K562 (cell line): Measurements from ENCODE around the gene SRBD1. TPM values are rescaled to one million over a fixed set of nuclear protein-coding genes. Genes with fewer than 3 reads are reported as not detected.

ENCODE experiments used
- BCL6 ChIP-seq: fragments of 250-450 bp; sonication (Bioruptor Pico); IDR thresholded peaks from 2 replicates; pipeline ENCODE4 v1.4.0; 2020
- CTCF ChIP-seq, 3 experiments: IDR thresholded peaks in 2 of 3; conservative IDR thresholded peaks in 1 of 3; 2 replicates each; pipeline ENCODE4 v1.5.1; 2011 to 2012; ENCODE audit warnings: low read length in 3 of 3, mild to moderate bottlenecking in 3 of 3, control low read depth in 2 of 3, improper control_type of control experiment in 1 of 3, inconsistent platforms in 1 of 3, low read depth in 1 of 3, mixed read lengths in 1 of 3, moderate library complexity in 1 of 3; ENCODE audit not compliant: insufficient read depth in 2 of 3
- DACH1 ChIP-seq: fragments of 450-650 bp; IDR thresholded peaks from 2 replicates; pipeline ENCODE4 v1.6.1; 2018; ENCODE audit not compliant: partially characterized antibody
- ELF2 ChIP-seq: fragments of 250-450 bp; sonication (Bioruptor Pico); IDR thresholded peaks from 2 replicates; pipeline ENCODE4 v1.5.0; 2021; ENCODE audit warnings: mild to moderate bottlenecking
- ETV1 ChIP-seq: fragments of 450-650 bp; conservative IDR thresholded peaks from 2 replicates; pipeline ENCODE4 v1.6.1; 2016; ENCODE audit warnings: missing genetic modification characterization, control low read depth, low read depth, missing compliant biosample characterization
- NFRKB ChIP-seq: fragments of 450-650 bp; IDR thresholded peaks from 2 replicates; pipeline ENCODE4 v1.6.1; 2016; ENCODE audit warnings: low read depth
- POLR2A ChIP-seq: fragments of 450-650 bp; conservative IDR thresholded peaks from 2 replicates; pipeline ENCODE4 v1.6.1; 2016
- POLR3G ChIP-seq: IDR thresholded peaks from 2 replicates; pipeline ENCODE4 v1.6.1; 2011; ENCODE audit not compliant: insufficient read length, insufficient replicate concordance; ENCODE audit errors: extremely low read depth
- polyA plus RNA-seq, 8 experiments: library from polyadenylated mRNA; depleted of rRNA in 4 of 8; stranded (reverse) in 5 of 8; unstranded in 3 of 8; fragments of >200 nt; fragmentation: Nextera tagmentation in 2 of 8; fragmentation: Illumina TruSeq in 1 of 8; extraction: Ambion mirVana in 2 of 8; extraction: Trizol in 1 of 8; gene quantifications; 2 replicates each; pipeline versions ENCODE4 v1.2.1 to v1.2.3, GENCODE V29; 2011 to 2014; ENCODE audit warnings: inconsistent platforms in 1 of 8, missing spikeins in 1 of 8
- total RNA-seq, 7 experiments: library from RNA; depleted of rRNA in 6 of 7; stranded (reverse); fragments of >200 nt in 6 of 7; fragmentation: Illumina TruSeq in 2 of 7; extraction: Trizol in 2 of 7; gene quantifications; 2 replicates each; pipeline versions ENCODE4 v1.2.1 to v1.2.3, GENCODE V29; 2011 to 2021; ENCODE audit warnings: low replicate concordance in 1 of 7
- TF ChIP-seq, protein P1 (sequence below), 2 experiments: fragments of 450-650 bp; IDR thresholded peaks; 2 replicates each; pipeline ENCODE4 v1.6.1; 2016; ENCODE audit warnings: mild to moderate bottlenecking in 2 of 2, borderline replicate concordance in 1 of 2, low read depth in 1 of 2, moderate library complexity in 1 of 2
- TF ChIP-seq, protein P2 (sequence below), 2 experiments: fragments of 250-450 bp in 1 of 2; fragments of 450-650 bp in 1 of 2; sonication (Bioruptor Pico) in 1 of 2; IDR thresholded peaks; 2 replicates each; pipeline versions ENCODE4 v1.6.1 to v1.8.0; 2016 to 2021; ENCODE audit warnings: mild to moderate bottlenecking in 2 of 2, moderate library complexity in 2 of 2, missing compliant biosample characterization in 1 of 2, missing genetic modification characterization in 1 of 2

SRBD1 gene
- total and polyA plus RNA-seq, 9 of the 15 experiments (the other 6 are each of a cell fraction or from before 2014, with no cell fraction given): 6.9 to 23.2 (median 14.7) TPM

- TF ChIP-seq, protein P1, sequence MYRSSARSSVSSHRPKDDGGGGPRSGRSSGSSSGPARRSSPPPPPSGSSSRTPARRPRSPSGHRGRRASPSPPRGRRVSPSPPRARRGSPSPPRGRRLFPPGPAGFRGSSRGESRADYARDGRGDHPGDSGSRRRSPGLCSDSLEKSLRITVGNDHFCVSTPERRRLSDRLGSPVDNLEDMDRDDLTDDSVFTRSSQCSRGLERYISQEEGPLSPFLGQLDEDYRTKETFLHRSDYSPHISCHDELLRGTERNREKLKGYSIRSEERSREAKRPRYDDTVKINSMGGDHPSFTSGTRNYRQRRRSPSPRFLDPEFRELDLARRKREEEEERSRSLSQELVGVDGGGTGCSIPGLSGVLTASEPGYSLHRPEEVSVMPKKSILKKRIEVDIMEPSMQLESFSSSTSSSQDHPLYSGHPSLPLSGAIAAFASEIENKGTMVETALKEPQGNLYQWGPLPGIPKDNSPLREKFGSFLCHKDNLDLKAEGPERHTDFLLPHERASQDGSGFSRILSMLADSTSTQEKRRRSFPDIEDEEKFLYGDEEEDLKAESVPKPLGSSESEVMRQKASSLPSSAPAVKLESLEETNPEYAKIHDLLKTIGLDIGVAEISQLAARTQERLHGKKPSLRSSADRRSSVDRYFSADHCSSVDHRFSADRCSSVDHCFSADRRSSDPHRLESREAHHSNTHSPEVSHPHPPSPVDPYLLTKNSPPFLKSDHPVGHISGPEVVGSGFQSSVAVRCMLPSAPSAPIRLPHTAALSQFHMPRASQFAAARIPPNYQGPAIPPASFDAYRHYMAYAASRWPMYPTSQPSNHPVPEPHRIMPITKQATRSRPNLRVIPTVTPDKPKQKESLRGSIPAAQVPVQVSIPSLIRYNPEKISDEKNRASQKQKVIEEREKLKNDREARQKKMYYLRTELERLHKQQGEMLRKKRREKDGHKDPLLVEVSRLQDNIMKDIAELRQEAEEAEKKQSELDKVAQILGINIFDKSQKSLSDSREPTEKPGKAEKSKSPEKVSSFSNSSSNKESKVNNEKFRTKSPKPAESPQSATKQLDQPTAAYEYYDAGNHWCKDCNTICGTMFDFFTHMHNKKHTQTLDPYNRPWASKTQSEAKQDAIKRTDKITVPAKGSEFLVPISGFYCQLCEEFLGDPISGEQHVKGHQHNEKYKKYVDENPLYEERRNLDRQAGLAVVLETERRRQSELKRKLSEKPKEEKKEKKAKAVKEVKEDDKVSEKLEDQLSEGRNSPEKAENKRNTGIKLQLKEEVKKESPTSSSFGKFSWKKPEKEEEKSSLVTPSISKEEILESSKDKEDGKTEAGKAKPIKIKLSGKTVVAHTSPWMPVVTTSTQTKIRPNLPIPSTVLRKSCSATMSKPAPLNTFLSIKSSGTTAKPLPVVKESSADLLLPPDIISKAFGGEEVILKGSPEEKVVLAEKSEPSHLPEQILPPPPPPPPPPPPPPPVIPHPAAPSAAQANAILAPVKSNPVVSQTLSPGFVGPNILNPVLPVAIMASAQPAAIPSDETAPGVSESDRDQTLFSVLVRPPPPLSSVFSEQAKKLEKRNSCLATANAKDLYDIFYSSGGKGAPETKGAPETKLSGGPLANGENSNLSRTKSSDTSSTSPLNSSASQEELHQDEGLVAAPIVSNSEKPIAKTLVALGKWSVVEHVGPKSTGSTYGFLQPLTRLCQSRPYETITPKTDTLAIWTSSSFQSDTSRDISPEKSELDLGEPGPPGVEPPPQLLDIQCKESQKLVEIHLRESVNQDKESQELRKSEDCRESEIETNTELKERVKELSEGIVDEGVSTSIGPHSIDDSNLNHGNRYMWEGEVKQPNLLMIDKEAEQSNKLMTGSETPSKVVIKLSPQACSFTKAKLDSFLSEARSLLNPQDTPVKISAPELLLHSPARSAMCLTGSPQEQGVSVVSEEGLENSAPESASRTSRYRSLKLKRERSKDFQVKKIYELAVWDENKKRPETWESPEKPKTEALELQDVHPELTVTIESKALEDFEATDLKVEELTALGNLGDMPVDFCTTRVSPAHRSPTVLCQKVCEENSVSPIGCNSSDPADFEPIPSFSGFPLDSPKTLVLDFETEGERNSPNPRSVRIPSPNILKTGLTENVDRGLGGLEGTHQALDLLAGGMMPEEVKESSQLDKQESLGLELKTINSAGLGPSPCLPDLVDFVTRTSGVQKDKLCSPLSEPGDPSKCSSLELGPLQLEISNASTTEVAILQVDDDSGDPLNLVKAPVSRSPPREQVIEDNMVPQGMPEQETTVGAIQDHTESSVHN (IDR thresholded peaks at IDR 0.05; ENCODE audit: borderline replicate concordance in 1 of 2, low read depth in 1 of 2): no peak
- TF ChIP-seq BCL6: no peak
- no peak for TF ChIP-seq DACH1
- TF ChIP-seq POLR3G: no peak
- no peak for TF ChIP-seq ETV1 (tag)
- TF ChIP-seq, protein P2, sequence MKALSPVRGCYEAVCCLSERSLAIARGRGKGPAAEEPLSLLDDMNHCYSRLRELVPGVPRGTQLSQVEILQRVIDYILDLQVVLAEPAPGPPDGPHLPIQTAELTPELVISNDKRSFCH (CRISPR knock-in tag; IDR thresholded peaks at IDR 0.05): no peak
- TF ChIP-seq, protein P2 (tag; IDR thresholded peaks at IDR 0.05): no peak
- no peak for TF ChIP-seq POLR2A
- TF ChIP-seq ELF2 (CRISPR knock-in tag): no peak
- peak; percentile 49 to 82 (median 56); a peak in 5 of 6 replicates for TF ChIP-seq CTCF (IDR thresholded peaks at IDR 0.05 in 2 of 3, conservative IDR thresholded peaks at IDR 0.05 in 1 of 3; ENCODE audit: insufficient read depth in 2 of 3, low read depth in 1 of 3, low read length in 3 of 3)
- TF ChIP-seq NFRKB: no peak
Measured at GRCh38 chr2:45494275-45494977, 116.6 kb downstream of the SRBD1 start (continued).
